H7 (cell line): ENCODE data around the gene SPATA31C2. TPM values are rescaled to one million over a fixed set of nuclear protein-coding genes. Genes with fewer than 3 reads are reported as not detected.
"Not testable (repeated sequence)": the region's sequence is repeated elsewhere in the genome, so short reads cannot be mapped to it uniquely, and the experiment has no call there.

Experiments used
- DNase-seq: peaks from one replicate; pipeline ENCODE4 v3.0.0; 2012
- H3K27me3 ChIP-seq: 2 replicates; pipeline ENCODE4 v1.6.0; 2011; ENCODE audit warnings: mild to moderate bottlenecking, low read length; ENCODE audit not compliant: control insufficient read depth, insufficient read depth
- H3K36me3 ChIP-seq: replicated peaks from 2 replicates; pipeline ENCODE4 v1.5.1; 2011; ENCODE audit warnings: low read length; ENCODE audit not compliant: control insufficient read depth, insufficient read depth
- H3K4me3 ChIP-seq: 2 replicates; pipeline ENCODE4 v1.5.1; 2011; ENCODE audit warnings: low read depth, mild to moderate bottlenecking, control low read depth, low read length, moderate library complexity; ENCODE audit not compliant: insufficient read depth
- total RNA-seq: library from RNA; depleted of rRNA; stranded (reverse); fragments of >200 nt; shearing (Covaris generic); gene quantifications from 2 replicates; pipeline ENCODE4 v1.2.3, GENCODE V29; 2014

SPATA31C2 gene
- total RNA-seq, 1 experiment from 2014 or later: 0.14 TPM

- H3K36me3 ChIP-seq: no peaks in the 10 kb centered on the region
- DNase-seq: no peak
- H3K27me3 ChIP-seq: no peaks in the 10 kb centered on the region
- no peak overlapping the region for H3K4me3 ChIP-seq
Measured at GRCh38 chr9:88166660-88167059, 28.4 kb upstream of the SPATA31C2 start.

GRCh38 chr9:88164850-88165249 is 26.6 kb upstream of the SPATA31C2 start:
- no peak overlapping the region for H3K4me3 ChIP-seq
- no peaks in the 10 kb centered on the region for H3K36me3 ChIP-seq
- no peak for DNase-seq
- no peaks in the 10 kb centered on the region for H3K27me3 ChIP-seq

GRCh38 chr9:88161144-88161543 is 22.9 kb upstream of the SPATA31C2 start:
- Histone ChIP-seq H3K4me3 (no peak overlapping the region), H3K27me3 (no peaks in the 10 kb centered on the region), H3K36me3 (no peaks in the 10 kb centered on the region)
- DNase-seq: no peak

- no peak for DNase-seq
- Histone ChIP-seq H3K4me3 (no peak overlapping the region), H3K36me3 (no peaks in the 10 kb centered on the region), H3K27me3 (no peaks in the 10 kb centered on the region)
Measured at GRCh38 chr9:88143957-88144625, 5.8 kb upstream of the SPATA31C2 start.

GRCh38 chr9:88143179-88143578 is 4.9 kb upstream of the SPATA31C2 start:
- Histone ChIP-seq H3K27me3 (no peaks in the 10 kb centered on the region), H3K36me3 (no peaks in the 10 kb centered on the region), H3K4me3 (no peak overlapping the region)
- no peak for DNase-seq

- not testable (repeated sequence) for H3K4me3 ChIP-seq, DNase-seq, H3K27me3 ChIP-seq, H3K36me3 ChIP-seq
Measured at GRCh38 chr9:88133552-88133951, 4.7 kb downstream of the SPATA31C2 start.

GRCh38 chr9:88129556-88129955 is 8.7 kb downstream of the SPATA31C2 start:
- not testable (repeated sequence) for H3K27me3 ChIP-seq, DNase-seq, H3K4me3 ChIP-seq, H3K36me3 ChIP-seq

GRCh38 chr9:88127700-88128300 is 10.5 kb downstream of the SPATA31C2 start:
- not testable (repeated sequence) for H3K27me3 ChIP-seq, H3K36me3 ChIP-seq, H3K4me3 ChIP-seq, DNase-seq

GRCh38 chr9:88123413-88123812 is 14.9 kb downstream of the SPATA31C2 start:
- not testable (repeated sequence) for H3K27me3 ChIP-seq, H3K4me3 ChIP-seq, DNase-seq, H3K36me3 ChIP-seq

GRCh38 chr9:88118121-88118520 is 20.2 kb downstream of the SPATA31C2 start:
- DNase-seq, H3K4me3 ChIP-seq, H3K27me3 ChIP-seq, H3K36me3 ChIP-seq: not testable (repeated sequence)

- not testable (repeated sequence) for DNase-seq, H3K4me3 ChIP-seq, H3K27me3 ChIP-seq, H3K36me3 ChIP-seq
Measured at GRCh38 chr9:88114968-88115612, 23.2 kb downstream of the SPATA31C2 start.

- H3K36me3 ChIP-seq, H3K4me3 ChIP-seq, H3K27me3 ChIP-seq, DNase-seq: not testable (repeated sequence)
Measured at GRCh38 chr9:88114283-88114967, 23.9 kb downstream of the SPATA31C2 start.

GRCh38 chr9:88113156-88114130 is 24.8 kb downstream of the SPATA31C2 start:
- not testable (repeated sequence) for H3K36me3 ChIP-seq, DNase-seq, H3K27me3 ChIP-seq, H3K4me3 ChIP-seq

- no peak for DNase-seq
- Histone ChIP-seq H3K36me3 (no peaks in the 10 kb centered on the region), H3K27me3 (no peaks in the 10 kb centered on the region), H3K4me3 (no peak overlapping the region)
Measured at GRCh38 chr9:88110026-88110425, 28.2 kb downstream of the SPATA31C2 start.
